Fibroblast of the conjunctiva (primary cell): Measurements from ENCODE around the gene CIDEB.
"Not testable (repeated sequence)": the region's sequence is repeated elsewhere in the genome, so short reads cannot be mapped to it uniquely, and the experiment has no call there.

Experiments
- DNase-seq: peaks from one replicate; pipeline ENCODE4 v3.0.0-alpha.2; 2010; ENCODE audit warnings: low read depth

The CIDEB gene

GRCh38 chr14:24307575-24308341 is at the start of gene CIDEB:
Gene CIDEB, minus strand, starts transcription at chr14:24307977. Its CDS starts 119 bp downstream, at chr14:24307858.
- no peak for DNase-seq

DNA sequence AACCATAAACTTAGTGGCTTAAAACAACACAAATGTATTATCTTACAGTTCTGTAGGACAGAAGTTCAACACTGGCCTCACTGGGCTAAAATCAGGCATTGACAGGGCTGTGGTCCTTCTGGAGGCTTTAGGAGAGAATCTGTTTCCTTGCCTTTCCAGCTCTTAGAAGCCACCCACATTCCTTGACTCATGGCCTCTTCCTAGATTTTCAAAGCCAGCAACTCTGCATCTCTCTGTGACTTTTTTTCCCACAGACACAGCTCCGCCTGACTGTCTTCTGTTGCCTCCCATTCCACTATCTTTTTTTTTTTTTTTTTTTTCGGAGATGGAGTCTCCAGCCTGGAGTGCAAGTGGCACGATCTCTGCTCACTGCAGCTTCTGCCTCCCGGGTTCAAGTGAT is 48.4 kb upstream of the CIDEB start:
- DNase-seq, result no peak

DNA sequence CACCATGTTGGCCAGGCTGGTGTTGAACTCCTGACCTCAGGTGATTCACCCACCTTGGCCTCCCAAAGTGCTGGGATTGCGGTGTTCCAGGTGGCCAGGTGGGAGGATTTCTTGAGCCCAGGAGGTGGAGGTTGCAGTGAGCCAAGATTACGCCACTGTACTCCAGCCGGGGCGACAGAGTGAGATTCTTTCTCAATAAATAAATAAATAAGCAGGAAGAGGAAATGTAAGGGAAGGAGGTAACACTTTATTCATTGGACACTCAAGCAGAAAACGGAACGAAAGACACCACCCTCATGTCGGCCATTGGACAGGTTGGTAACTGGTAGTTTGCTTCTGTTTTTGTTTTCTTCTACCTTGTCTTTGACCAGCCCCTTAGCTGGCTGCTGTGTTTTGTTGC is 47.2 kb upstream of the CIDEB start:
- DNase-seq, result no peak

- DNase-seq, result not testable (repeated sequence)
Measured at GRCh38 chr14:24354482-24354825, 46.7 kb upstream of the CIDEB start.

DNA sequence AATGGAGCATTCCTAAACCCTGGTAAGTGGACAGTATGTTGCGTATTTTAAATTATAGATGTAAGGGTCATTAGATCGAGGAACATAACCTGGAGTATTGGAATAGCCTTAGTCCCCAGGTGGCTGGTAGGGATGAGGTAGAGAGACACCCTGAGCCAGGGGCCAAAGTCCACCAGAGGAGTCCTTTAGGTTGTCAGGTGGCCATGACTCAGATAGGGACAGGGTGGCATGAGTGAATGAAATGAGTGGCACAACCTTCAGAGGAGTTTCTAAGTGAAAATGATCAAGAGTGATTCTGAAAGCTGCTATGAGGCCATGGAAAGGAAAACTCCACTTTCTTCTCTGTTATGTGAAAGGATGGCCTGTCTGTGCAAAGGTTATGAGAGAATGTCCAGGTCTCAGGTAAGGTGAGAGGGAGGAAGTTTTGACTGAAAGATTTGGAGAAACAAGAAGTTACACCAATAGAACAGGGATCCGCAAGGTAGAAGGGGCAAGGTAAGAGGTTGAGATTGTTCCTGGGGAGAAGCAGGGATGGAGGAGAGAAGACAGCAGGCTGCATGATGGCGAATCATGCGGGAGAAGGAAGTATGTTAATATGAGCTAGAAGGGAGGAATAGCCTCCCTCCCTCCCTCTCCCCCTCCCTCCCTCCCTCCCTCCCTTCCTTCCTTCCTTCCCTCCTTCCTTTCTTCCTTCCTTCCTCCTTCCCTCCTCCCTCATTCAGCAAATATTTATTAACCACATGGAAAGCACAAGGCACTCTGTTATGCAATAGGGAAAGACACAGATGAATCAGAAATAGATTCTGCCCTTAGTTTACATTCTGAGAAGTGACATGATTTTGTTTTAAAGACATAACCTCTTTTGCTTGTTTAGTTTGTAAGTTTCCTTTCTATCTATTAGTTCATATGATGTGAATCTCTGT is 46.0 kb upstream of the CIDEB start:
- DNase-seq, result no peak

DNA sequence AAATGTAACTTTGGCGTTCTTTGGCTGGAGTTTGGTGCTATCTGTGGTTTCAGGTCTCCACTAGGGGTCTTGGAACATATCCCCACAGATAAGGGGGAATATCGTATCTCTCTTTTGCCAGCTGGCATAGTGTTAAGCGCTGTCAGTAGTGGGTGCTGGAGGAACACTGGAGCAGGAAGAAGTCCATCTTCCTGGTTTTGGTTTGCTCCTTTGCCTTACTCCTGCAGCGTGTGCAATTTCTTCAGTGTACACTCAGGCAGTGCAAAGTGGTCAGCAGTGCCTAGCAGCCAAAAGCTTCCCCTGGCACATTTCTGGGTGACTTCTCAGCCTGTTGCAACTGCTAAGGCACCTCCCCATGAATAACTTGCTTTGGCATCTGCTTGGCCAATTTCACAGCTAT is 43.7 kb upstream of the CIDEB start:
- DNase-seq, result no peak

DNA sequence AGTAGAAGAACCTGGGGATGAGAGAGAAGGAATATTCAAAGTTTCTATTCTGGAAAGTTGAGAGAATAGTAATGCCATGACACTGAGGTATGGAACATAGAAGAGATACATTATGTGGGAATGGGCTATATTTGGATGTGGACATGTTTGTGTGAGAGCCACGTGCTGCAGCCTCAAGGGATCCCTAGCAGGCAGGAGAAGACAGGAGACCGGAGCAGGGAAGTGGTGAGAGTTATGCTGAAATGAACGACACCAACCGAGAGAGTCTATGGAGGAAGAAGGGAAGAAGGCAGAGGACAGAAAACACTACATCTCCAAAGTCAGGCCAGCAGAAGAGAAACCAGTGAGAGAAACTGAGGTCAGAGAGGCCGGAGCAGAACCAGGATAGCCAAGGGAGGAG is 42.0 kb upstream of the CIDEB start:
- DNase-seq, result no peak

DNA sequence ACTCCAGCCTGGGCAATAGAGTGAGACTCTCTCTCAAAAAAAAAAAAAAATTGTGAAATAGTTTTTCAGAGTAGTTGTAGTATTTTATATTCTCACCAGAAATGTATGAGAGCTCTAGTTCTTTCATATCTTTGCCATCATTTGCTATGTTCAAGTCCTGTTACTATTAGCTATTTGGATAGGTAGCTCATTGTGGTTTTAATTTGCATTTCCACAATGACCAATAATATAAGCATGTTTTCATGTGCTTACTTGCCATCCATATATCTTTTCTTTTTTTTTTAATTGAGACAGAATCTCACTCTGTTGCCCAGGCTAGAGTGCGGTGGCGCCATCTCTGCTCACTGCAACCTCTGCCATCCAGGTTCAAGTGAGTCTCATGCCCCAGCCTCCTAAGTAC is 40.4 kb upstream of the CIDEB start:
- DNase-seq, result no peak

- no peak for DNase-seq
Measured at GRCh38 chr14:24347134-24347533, 39.4 kb upstream of the CIDEB start.

DNA sequence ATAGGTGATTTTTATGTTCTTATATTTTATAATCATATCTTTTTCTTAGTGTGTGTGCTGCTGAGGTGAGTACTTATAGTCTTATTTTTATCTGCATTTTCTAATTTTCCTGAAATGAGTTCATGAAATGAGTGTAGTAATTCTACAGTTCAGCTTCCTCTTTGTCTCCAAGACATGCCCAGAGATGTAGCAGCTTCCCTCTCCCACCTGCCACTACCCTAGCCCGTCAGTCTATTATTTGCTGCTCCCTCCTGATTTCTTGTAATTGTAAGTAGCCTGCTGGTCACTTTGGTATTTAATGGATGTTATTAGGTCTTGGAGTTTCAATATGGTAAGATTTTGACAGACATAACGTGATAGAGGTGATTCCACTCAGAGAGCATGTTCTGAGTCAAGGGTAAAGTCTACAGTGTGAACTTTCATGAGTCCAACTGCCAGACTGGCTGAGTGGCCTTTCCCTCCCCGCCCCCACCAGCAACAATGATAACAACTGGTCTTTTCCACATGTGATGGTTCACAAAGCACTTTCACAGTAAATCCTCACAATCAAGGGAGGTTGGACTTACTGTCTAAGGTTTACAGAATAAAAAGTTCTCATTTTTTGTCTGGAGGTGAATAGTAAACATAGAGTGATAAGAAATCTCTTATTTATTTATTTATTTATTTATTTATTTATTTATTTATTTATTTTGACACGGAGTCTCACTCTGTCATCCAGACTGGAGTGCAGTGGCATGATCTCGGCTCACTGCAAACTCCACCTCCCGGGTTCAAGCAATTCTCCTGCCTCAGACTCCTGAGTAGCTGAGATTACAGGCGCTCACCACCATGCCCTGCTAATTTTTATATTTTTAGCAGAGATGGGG is 36.3 kb upstream of the CIDEB start:
- DNase-seq, result no peak

DNA sequence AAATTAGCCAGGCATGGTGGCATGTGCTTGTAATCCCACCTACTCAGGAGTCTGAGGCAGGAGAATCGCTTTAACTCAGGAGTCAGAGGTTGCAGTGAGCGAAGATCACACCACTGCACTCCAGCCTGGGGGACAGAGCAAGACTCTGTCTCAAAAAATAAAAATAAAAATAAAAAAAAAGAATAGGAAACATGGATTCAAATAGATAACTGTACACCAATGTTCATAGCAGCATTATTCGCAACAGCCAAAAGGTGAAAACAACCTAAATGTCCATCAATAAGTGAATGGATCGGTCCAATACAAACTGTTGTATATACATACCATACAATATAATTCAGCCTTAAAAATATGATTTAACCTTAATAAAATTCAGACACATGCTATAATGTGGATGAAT is 35.1 kb upstream of the CIDEB start:
- no peak for DNase-seq

GRCh38 chr14:24340606-24341005 is 32.8 kb upstream of the CIDEB start:
- no peak for DNase-seq

DNA sequence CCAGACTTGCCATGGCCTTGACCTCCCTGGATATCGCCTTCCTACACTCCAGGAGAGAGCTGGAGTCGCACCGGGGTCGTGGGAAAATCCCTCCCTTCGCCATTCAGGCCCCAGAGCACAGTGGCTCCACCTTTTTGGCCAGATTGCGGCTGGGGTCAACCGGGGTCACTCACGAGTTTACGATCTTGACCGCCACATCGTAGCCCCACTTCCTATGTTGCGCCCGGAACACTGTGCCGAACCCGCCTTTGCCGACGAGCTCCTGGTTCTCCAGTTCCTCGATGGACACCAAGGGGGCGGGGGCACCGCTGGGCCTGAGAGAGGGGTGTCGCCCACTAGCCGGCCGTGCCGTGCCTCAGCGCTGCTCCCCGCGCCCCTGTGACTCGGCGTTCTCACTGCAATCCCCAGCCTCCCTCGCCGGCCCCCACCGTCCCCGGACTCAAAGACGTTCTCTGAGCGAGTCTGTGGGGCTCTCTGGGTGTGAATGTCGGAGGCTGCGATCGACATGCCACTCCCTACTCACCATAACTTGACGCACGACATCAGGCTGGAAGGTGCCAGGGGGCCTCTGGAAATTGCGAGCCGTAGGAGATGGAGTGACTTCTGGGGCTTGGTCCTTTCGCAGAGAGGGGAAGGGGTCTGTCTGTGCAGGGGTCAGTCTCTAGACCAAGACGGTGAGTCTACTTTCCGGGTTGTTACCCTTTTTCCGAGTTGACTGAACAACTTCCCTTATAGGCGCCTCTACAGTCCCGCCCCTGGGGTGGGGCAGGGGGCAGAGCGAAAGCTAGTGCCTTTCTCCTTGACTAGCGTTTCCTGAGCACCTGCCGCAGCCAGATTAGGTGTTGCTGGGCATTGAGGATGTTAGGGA is 31.7 kb upstream of the CIDEB start, which contains the start of gene RIPK3:
Gene RIPK3, minus strand, starts transcription at position 708 of the 868 bp plus-strand sequence. Its CDS starts 165 bp downstream, at position 543.
- DNase-seq, result no peak

DNA sequence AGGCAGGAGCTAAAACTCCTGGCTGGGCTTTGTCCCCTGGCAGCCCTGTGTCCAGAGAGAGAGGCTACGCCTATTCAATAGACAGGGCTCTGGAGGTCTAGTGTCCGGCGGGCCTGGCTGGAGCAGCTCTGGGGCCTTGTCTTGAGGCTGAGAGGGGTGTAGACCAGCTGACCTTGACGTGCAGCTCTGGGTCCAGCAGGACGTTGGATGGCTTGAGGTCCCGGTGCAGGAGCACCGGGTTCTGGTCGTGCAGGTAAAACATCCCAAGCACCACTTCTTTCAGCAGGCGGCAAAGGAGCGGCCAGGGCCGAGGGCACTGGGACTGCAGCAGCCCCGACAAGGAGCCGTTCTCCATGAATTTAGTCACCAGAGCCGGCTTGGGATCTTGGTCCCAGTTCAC is 31.1 kb upstream of the CIDEB start:
- no peak for DNase-seq

- no peak for DNase-seq
Measured at GRCh38 chr14:24337824-24338175, 30.0 kb upstream of the CIDEB start.

DNA sequence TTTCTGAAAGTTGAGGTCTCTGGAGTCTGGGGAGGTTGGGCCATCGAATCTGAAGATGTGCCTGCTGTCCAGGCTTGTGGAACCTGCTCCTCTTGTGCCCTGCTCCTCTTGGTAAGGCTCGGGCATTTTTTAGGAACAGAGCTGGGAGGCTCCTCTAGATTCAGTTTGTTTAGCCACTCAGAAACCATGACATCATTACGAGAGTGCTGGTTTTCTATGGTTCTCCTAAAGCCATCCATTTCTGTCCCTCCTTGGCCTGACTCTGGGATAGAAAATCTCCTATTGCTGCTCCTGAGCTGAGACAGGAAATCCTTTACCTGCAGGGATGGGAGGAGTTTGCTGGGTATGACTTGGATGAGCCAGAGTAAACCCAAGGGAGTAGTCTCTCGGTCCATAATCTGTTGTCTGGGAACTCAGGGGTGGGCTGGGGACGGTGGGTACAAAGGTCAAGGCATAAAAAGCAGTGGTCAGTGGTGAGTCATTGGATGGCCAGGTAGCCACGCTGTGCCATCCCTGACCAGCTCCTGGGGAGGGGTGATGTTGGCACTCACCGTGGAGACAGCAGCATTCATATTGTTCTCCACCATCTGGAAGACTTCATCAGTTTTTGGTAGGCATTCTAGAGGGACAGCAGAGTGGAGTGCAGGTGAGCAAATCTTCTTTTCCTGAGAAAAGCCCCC is 29.5 kb upstream of the CIDEB start:
- DNase-seq, result no peak

DNA sequence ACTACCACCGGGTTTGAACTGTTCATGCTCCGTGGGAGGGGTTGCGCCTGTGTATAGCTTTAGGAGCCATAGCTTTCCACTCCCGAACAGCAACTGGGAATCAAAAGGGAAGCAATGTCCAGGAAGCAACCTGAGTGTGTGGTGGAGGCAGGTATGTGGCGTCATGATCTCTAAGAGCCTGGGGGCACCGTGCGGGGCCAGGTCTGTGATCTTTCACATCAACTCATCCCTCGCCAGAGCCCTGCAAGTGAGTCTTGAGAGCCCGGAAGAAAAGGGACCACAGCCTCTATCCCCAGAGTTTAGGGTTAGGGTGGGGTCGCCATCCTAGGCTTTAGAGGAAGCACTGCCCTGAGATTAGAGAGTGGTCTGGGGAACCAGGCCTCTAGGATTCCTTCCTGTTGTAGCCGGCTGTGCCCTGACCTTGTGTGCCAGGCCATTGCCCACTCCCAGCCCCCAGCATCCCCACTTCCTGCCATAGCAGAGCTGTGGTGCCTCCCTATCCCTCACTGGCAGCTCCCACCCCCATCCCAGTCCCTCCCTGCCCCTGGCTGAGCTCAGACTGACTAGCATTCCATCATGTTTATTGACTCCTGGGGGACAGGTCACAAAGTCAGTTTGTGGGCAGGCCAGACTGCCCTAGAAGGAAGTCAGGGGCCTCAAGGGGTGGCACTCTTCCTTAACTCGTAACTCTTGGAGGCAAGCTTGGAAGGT is 27.8 kb upstream of the CIDEB start:
- no peak for DNase-seq

GRCh38 chr14:24334431-24335291 is 26.9 kb upstream of the CIDEB start, which contains the start of gene ADCY4:
Gene ADCY4, minus strand, starts transcription at chr14:24335071. Its CDS starts 419 bp downstream, at chr14:24334652.
- DNase-seq, result no peak
